ENCODE data around the gene GREM2.

GREM2 gene

GRCh38 chr1:240524356-240525069, 87.4 kb downstream of the GREM2 start:
- H3K4me3 ChIP-seq = no peak overlapping the region
- intact Hi-C loops (cut with DNase I; ENCODE audit: low total_unique reads) = no loop called here
- no peaks in the 10 kb centered on the region for H3K36me3 ChIP-seq
- no peak for DNase-seq
- no peaks in the 10 kb centered on the region for H3K9me3 ChIP-seq
- TF ChIP-seq CTCF (IDR thresholded peaks at IDR 0.05) = no peak
- H3K4me1 ChIP-seq = no peaks in the 10 kb centered on the region
- no peaks in the 10 kb centered on the region for H3K27me3 ChIP-seq
- H3K27ac ChIP-seq = no peak overlapping the region

- intact Hi-C loops (cut with DNase I; ENCODE audit: low total_unique reads) = no loop called here
Measured at GRCh38 chr1:240522122-240522822, 89.7 kb downstream of the GREM2 start.

GRCh38 chr1:240517891-240518290, 94.1 kb downstream of the GREM2 start:
- Histone ChIP-seq H3K27ac (no peak overlapping the region), H3K4me1 (no peaks in the 10 kb centered on the region), H3K9me3 (no peaks in the 10 kb centered on the region), H3K36me3 (no peaks in the 10 kb centered on the region), H3K27me3 (no peaks in the 10 kb centered on the region), H3K4me3 (no peak overlapping the region)
- no peak for DNase-seq
- no peak for TF ChIP-seq CTCF (IDR thresholded peaks at IDR 0.05)
- intact Hi-C loops (cut with DNase I; ENCODE audit: low total_unique reads) = loop anchor here (10.0 kb wide), 1 partner anchor 743 kb away; no protein-coding TSS in a partner anchor

More at GRCh38 chr1:240522122-240522822, 89.7 kb downstream of the GREM2 start:
- no peaks in the 10 kb centered on the region for H3K36me3 ChIP-seq
- no peak for TF ChIP-seq CTCF (IDR thresholded peaks at IDR 0.05)
- no peak overlapping the region for H3K4me3 ChIP-seq
- no peak for DNase-seq
- no peak overlapping the region for H3K27ac ChIP-seq
- H3K9me3 ChIP-seq = no peaks in the 10 kb centered on the region
- no peaks in the 10 kb centered on the region for H3K27me3 ChIP-seq
- no peaks in the 10 kb centered on the region for H3K4me1 ChIP-seq

- no peak overlapping the region for H3K4me3 ChIP-seq
- H3K36me3 ChIP-seq = no peaks in the 10 kb centered on the region
- no peaks in the 10 kb centered on the region for H3K4me1 ChIP-seq
- intact Hi-C loops (cut with DNase I; ENCODE audit: low total_unique reads) = loop anchor here (10.0 kb wide), 1 partner anchor 741 kb away; no protein-coding TSS in a partner anchor
- H3K9me3 ChIP-seq = no peaks in the 10 kb centered on the region
- no peak overlapping the region for H3K27ac ChIP-seq
- no peak for TF ChIP-seq CTCF (IDR thresholded peaks at IDR 0.05)
- DNase-seq = no peak
- H3K27me3 ChIP-seq = no peaks in the 10 kb centered on the region
Measured at GRCh38 chr1:240516069-240516468, 95.9 kb downstream of the GREM2 start.

GRCh38 chr1:240515505-240515904, 96.5 kb downstream of the GREM2 start:
- H3K27me3 ChIP-seq = no peaks in the 10 kb centered on the region
- no peaks in the 10 kb centered on the region for H3K4me1 ChIP-seq
- no peaks in the 10 kb centered on the region for H3K9me3 ChIP-seq
- no peak overlapping the region for H3K27ac ChIP-seq
- H3K4me3 ChIP-seq = no peak overlapping the region
- TF ChIP-seq CTCF (IDR thresholded peaks at IDR 0.05) = no peak
- no peak for DNase-seq
- H3K36me3 ChIP-seq = no peaks in the 10 kb centered on the region
- intact Hi-C loops (cut with DNase I; ENCODE audit: low total_unique reads) = loop anchor here (10.0 kb wide), 1 partner anchor 741 kb away; no protein-coding TSS in a partner anchor
